Epithelial cell of esophagus (primary cell): ENCODE measurements around the gene NAA38.
"Not testable (repeated sequence)": the region's sequence is repeated elsewhere in the genome, so short reads cannot be mapped to it uniquely, and the experiment has no call there.

Experiments used
- DNase-seq: peaks from one replicate; pipeline ENCODE4 v3.0.0; 2010; ENCODE audit warnings: low read depth
- H3K4me3 ChIP-seq: 2 replicates; pipeline ENCODE4 v1.5.1; 2011; ENCODE audit warnings: mild to moderate bottlenecking, low read length, control low read depth
- CTCF ChIP-seq: IDR thresholded peaks from 2 replicates; pipeline ENCODE4 v1.5.1; 2011; ENCODE audit warnings: low read depth, mild to moderate bottlenecking, low read length, control low read depth, inconsistent platforms; ENCODE audit not compliant: insufficient read depth; ENCODE audit errors: missing control alignments

NAA38 gene

GRCh38 chr17:7864995-7865650 lies 7.8 kb upstream of the NAA38 start:
- TF ChIP-seq CTCF: no peak
- peak; percentile 72 for DNase-seq

DNA sequence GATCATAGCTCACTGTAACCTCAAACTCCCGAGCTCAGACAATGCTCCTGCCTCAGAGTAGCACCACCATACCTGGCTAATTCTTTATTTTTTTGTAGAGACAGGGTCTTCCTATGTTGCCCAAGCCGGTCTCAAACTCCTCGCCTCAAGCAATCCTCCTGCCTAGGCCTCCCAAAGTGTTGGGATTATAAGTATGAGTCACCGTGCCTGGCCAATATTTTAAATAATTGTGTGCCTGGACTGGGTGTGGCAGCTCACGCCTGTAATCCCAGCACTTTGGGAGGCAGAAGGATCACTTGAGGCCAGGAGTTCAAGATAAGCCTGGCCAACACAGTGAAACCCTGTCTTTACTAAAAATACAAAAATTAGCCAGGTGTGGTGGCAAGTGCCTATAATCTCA lies 7.0 kb upstream of the NAA38 start:
- not testable (repeated sequence) for DNase-seq, H3K4me3 ChIP-seq

More at GRCh38 chr17:7864995-7865650, 7.8 kb upstream of the NAA38 start:
- H3K4me3 ChIP-seq: no peak overlapping the region

GRCh38 chr17:7862692-7863437 lies 5.5 kb upstream of the NAA38 start:
- TF ChIP-seq CTCF: peak; percentile 76
- no peak overlapping the region for H3K4me3 ChIP-seq
- DNase-seq: peak; percentile 51

GRCh38 chr17:7859028-7859427 lies 1.7 kb upstream of the NAA38 start:
- H3K4me3 ChIP-seq: peak overlapping the region; percentile 73
- no peak for DNase-seq
- no peak for TF ChIP-seq CTCF

GRCh38 chr17:7858522-7858810 lies 1.1 kb upstream of the NAA38 start:
- peak overlapping the region; percentile 73 for H3K4me3 ChIP-seq
- TF ChIP-seq CTCF: peak; percentile 54
- DNase-seq: peak; percentile 67

DNA sequence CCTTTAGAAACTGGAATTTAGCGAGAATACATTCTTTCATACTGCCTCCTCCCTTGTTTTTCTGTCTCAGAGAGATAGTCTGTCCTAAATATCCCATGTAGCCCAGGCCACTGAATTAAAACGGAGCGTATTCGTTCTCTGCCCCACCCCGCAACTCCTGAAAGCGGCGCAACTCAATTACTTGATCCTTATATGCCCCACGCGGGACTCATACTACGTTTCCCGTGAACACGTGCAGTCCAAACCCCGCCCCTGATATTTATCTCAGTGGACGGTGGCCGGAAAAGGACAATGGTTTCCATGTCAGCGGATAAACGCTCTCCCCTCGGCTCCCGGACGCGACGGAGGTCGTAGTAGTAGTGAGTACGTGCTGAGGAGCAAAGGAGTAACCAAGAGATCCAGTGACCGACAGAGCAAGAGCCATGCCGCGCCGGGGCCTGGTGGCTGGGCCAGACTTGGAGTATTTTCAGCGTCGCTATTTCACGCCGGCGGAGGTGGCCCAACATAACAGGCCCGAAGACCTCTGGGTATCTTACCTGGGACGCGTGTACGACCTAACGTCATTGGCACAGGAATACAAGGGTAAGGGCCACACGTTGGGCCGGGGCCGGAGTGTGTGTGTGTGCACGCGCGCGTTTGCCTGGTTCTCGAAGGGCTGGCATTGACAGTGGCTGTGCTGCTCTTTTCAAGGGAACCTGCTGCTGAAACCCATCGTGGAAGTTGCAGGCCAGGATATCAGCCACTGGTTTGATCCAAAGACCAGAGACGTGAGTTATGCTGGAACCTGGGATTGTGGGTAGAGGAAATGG lies 558 bp upstream of the NAA38 start, which contains the start of gene CYB5D1:
CYB5D1 (plus strand) TSS at position 291 of the 809 bp plus-strand sequence; CDS start at position 423, 132 bp downstream.
- peak; percentile 92 for DNase-seq
- no peak for TF ChIP-seq CTCF

More for the DNA sequence above, 558 bp upstream of the NAA38 start, which contains the start of gene CYB5D1:
- peak within 1 kb of the TSS; percentile 73 for H3K4me3 ChIP-seq
